NT2/D1 (cell line): ENCODE measurements around the gene DCLK1.

Source experiments
- DNase-seq: peaks from one replicate; pipeline ENCODE4 v3.0.0-alpha.2; 2011; ENCODE audit warnings: low read depth, low spot score
- H3K27me3 ChIP-seq: 2 replicates; pipeline ENCODE4 v1.6.0; 2011; ENCODE audit warnings: mild to moderate bottlenecking; ENCODE audit not compliant: insufficient read length, insufficient read depth
- H3K36me3 ChIP-seq: 2 replicates; pipeline ENCODE4 v1.6.1; 2011; ENCODE audit warnings: mild to moderate bottlenecking, low read length, mixed read lengths; ENCODE audit not compliant: insufficient read depth, insufficient read length
- H3K4me1 ChIP-seq: 2 replicates; pipeline ENCODE4 v1.5.1; 2011; ENCODE audit not compliant: insufficient read depth, insufficient read length
- H3K4me3 ChIP-seq: 2 replicates; pipeline ENCODE4 v1.5.1; 2011; ENCODE audit warnings: low read depth; ENCODE audit not compliant: insufficient read length
- H3K9ac ChIP-seq: 2 replicates; pipeline ENCODE4 v1.6.0; 2011; ENCODE audit warnings: low read depth; ENCODE audit not compliant: insufficient read length
- H3K9me3 ChIP-seq: 2 replicates; pipeline ENCODE4 v1.5.1; 2011; ENCODE audit warnings: mild to moderate bottlenecking, low read length; ENCODE audit not compliant: insufficient read depth
- SUZ12 ChIP-seq: IDR thresholded peaks from 2 replicates; pipeline ENCODE4 v1.6.1; 2011; ENCODE audit not compliant: insufficient read length, insufficient read depth; ENCODE audit errors: extremely low read depth
- YY1 ChIP-seq: IDR thresholded peaks from 2 replicates; pipeline ENCODE4 v1.6.1; 2011; ENCODE audit not compliant: insufficient read length, insufficient read depth
- ZNF274 ChIP-seq: IDR thresholded peaks from 2 replicates; pipeline ENCODE4 v1.6.1; 2011; ENCODE audit warnings: mild to moderate bottlenecking, low read depth, low read length

DCLK1 gene

GRCh38 chr13:36014763-36015162 lies 116.4 kb downstream of the DCLK1 start:
- Histone ChIP-seq H3K36me3 (no peaks in the 10 kb centered on the region), H3K27me3 (no peaks in the 10 kb centered on the region), H3K9ac (no peak overlapping the region), H3K9me3 (no peaks in the 10 kb centered on the region), H3K4me1 (no peaks in the 10 kb centered on the region), H3K4me3 (no peak overlapping the region)
- TF ChIP-seq YY1 (no peak), ZNF274 (no peak), SUZ12 (no peak)
- DNase-seq, result no peak

- Histone ChIP-seq H3K9ac (no peak overlapping the region), H3K36me3 (no peaks in the 10 kb centered on the region), H3K27me3 (no peaks in the 10 kb centered on the region), H3K4me1 (no peaks in the 10 kb centered on the region), H3K9me3 (no peaks in the 10 kb centered on the region), H3K4me3 (no peak overlapping the region)
- TF ChIP-seq YY1 (no peak), SUZ12 (no peak), ZNF274 (no peak)
- no peak for DNase-seq
Measured at GRCh38 chr13:36006894-36007675, 124.1 kb downstream of the DCLK1 start.

GRCh38 chr13:36006347-36006746 lies 124.8 kb downstream of the DCLK1 start:
- DNase-seq, result no peak
- Histone ChIP-seq H3K4me1 (no peaks in the 10 kb centered on the region), H3K36me3 (no peaks in the 10 kb centered on the region), H3K27me3 (no peaks in the 10 kb centered on the region), H3K9ac (no peak overlapping the region), H3K9me3 (no peaks in the 10 kb centered on the region), H3K4me3 (no peak overlapping the region)
- TF ChIP-seq YY1 (no peak), SUZ12 (no peak), ZNF274 (no peak)

- Histone ChIP-seq H3K9me3 (no peaks in the 10 kb centered on the region), H3K4me3 (no peak overlapping the region), H3K27me3 (no peaks in the 10 kb centered on the region), H3K4me1 (no peaks in the 10 kb centered on the region), H3K9ac (no peak overlapping the region), H3K36me3 (no peaks in the 10 kb centered on the region)
- TF ChIP-seq ZNF274 (no peak), YY1 (no peak), SUZ12 (no peak)
- DNase-seq, result no peak
Measured at GRCh38 chr13:36001561-36001960, 129.6 kb downstream of the DCLK1 start.

- no peak for DNase-seq
- TF ChIP-seq ZNF274 (no peak), SUZ12 (no peak), YY1 (no peak)
- H3K27me3 ChIP-seq, result no peaks in the 10 kb centered on the region
Measured at GRCh38 chr13:36000028-36000427, 131.2 kb downstream of the DCLK1 start.

GRCh38 chr13:35996360-35996759 lies 134.8 kb downstream of the DCLK1 start:
- Histone ChIP-seq H3K4me1 (no peaks in the 10 kb centered on the region), H3K9me3 (no peaks in the 10 kb centered on the region), H3K36me3 (no peaks in the 10 kb centered on the region), H3K27me3 (no peaks in the 10 kb centered on the region), H3K9ac (no peak overlapping the region), H3K4me3 (no peak overlapping the region)
- no peak for TF ChIP-seq YY1
- no peak for TF ChIP-seq SUZ12
- TF ChIP-seq ZNF274, result no peak
- DNase-seq, result no peak

More at GRCh38 chr13:36000028-36000427, 131.2 kb downstream of the DCLK1 start:
- Histone ChIP-seq H3K36me3 (no peaks in the 10 kb centered on the region), H3K9me3 (no peaks in the 10 kb centered on the region), H3K4me3 (no peak overlapping the region), H3K4me1 (no peaks in the 10 kb centered on the region), H3K9ac (no peak overlapping the region)

GRCh38 chr13:35995136-35995535 lies 136.0 kb downstream of the DCLK1 start:
- Histone ChIP-seq H3K9ac (no peak overlapping the region), H3K9me3 (no peaks in the 10 kb centered on the region), H3K4me3 (no peak overlapping the region), H3K4me1 (no peaks in the 10 kb centered on the region), H3K27me3 (no peaks in the 10 kb centered on the region), H3K36me3 (no peaks in the 10 kb centered on the region)
- TF ChIP-seq YY1, result no peak
- no peak for TF ChIP-seq ZNF274
- no peak for TF ChIP-seq SUZ12
- DNase-seq, result no peak
